HL-60 (cell line): ENCODE measurements around the gene TSPAN17.

Source experiments
- CTCF ChIP-seq: IDR thresholded peaks from one replicate; pipeline ENCODE4 v1.5.1; 2011; ENCODE audit warnings: low read length, control low read depth, inconsistent platforms; ENCODE audit not compliant: insufficient read depth
- POLR2AphosphoS5 ChIP-seq: IDR thresholded peaks from 2 replicates; pipeline ENCODE4 v1.6.1; 2012; ENCODE audit warnings: low read depth

DNA sequence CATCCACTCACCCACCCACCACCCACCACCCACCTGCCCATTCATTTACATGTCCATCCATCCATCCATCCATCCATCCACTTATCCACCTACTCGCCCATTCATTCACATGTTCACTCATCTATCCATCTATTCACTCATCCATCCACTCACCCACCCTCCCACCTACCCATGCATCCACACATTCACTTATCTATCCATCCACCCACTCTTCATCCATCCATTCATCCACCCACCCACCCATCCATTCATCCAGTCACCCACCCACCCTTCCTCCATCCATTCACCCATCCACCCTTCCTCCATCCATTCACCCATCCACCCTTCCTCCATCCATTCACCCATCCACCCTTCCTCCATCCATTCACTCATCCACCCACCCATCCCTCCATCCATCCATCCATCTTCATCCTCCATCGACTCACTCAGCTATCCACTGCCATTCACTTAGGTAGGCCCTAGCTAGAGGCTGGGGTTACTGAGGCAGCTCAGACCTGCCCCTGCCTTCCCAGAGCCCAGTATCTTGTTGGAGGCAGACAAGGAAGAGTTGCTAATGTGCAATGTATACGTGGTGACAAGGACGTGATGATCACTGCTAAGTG is 12.7 kb downstream of the TSPAN17 start:
- TF ChIP-seq POLR2AphosphoS5 (no peak), CTCF (no peak)
